ENCODE data around the gene BACH1. TPM values are rescaled to one million over a fixed set of nuclear protein-coding genes. Genes with fewer than 3 reads are reported as not detected.
"Not testable (repeated sequence)": the region's sequence is repeated elsewhere in the genome, so short reads cannot be mapped to it uniquely, and the experiment has no call there.

The BACH1 gene
- total RNA-seq, 1 donor from 2014 or later, result 126 TPM

- Histone ChIP-seq H3K27ac (ENCODE audit: low read depth, low read length) (no peak overlapping the region), H3K27me3 (ENCODE audit: control insufficient read depth in 3 of 3, insufficient read depth in 3 of 3, low read length in 3 of 3) (no peaks in the 10 kb centered on the region), H3K9me3 (ENCODE audit: control insufficient read depth in 3 of 3, low read length in 3 of 3) (no peaks in the 10 kb centered on the region), H3K4me1 (ENCODE audit: control insufficient read depth in 3 of 3, insufficient read depth in 3 of 3, low read length in 3 of 3) (peaks cover 0 to 4% (median 0%) of the 10 kb centered on the region in 3 donors), H3K9ac (ENCODE audit: low read depth in 1 of 3, low read length in 3 of 3) (no peak overlapping the region), H3K36me3 (ENCODE audit: control insufficient read depth in 3 of 3, insufficient read depth in 3 of 3, low read length in 3 of 3) (no peaks in the 10 kb centered on the region), H3K4me3 (ENCODE audit: low read length in 3 of 3) (no peak overlapping the region)
Measured at GRCh38 chr21:29261555-29262540, 36.9 kb upstream of the BACH1 start.

GRCh38 chr21:29264721-29265120 lies 34.0 kb upstream of the BACH1 start:
- no peak overlapping the region for H3K27ac ChIP-seq (ENCODE audit: low read depth, low read length)
- H3K9ac ChIP-seq (ENCODE audit: low read depth in 1 of 3, low read length in 3 of 3), result no peak overlapping the region
- no peak overlapping the region for H3K4me3 ChIP-seq (ENCODE audit: low read length in 3 of 3)
- H3K9me3 ChIP-seq (ENCODE audit: control insufficient read depth in 3 of 3, low read length in 3 of 3), result no peaks in the 10 kb centered on the region
- H3K4me1 ChIP-seq (ENCODE audit: control insufficient read depth in 3 of 3, insufficient read depth in 3 of 3, low read length in 3 of 3), result no peaks in the 10 kb centered on the region
- no peaks in the 10 kb centered on the region for H3K27me3 ChIP-seq (ENCODE audit: control insufficient read depth in 3 of 3, insufficient read depth in 3 of 3, low read length in 3 of 3)
- no peaks in the 10 kb centered on the region for H3K36me3 ChIP-seq (ENCODE audit: control insufficient read depth in 3 of 3, insufficient read depth in 3 of 3, low read length in 3 of 3)

- Histone ChIP-seq H3K9me3 (ENCODE audit: control insufficient read depth in 3 of 3, low read length in 3 of 3) (no peaks in the 10 kb centered on the region), H3K4me3 (ENCODE audit: low read length in 3 of 3) (no peak overlapping the region), H3K4me1 (ENCODE audit: control insufficient read depth in 3 of 3, insufficient read depth in 3 of 3, low read length in 3 of 3) (no peaks in the 10 kb centered on the region), H3K9ac (ENCODE audit: low read depth in 1 of 3, low read length in 3 of 3) (no peak overlapping the region), H3K27me3 (ENCODE audit: control insufficient read depth in 3 of 3, insufficient read depth in 3 of 3, low read length in 3 of 3) (no peaks in the 10 kb centered on the region), H3K36me3 (ENCODE audit: control insufficient read depth in 3 of 3, insufficient read depth in 3 of 3, low read length in 3 of 3) (no peaks in the 10 kb centered on the region), H3K27ac (ENCODE audit: low read depth, low read length) (no peak overlapping the region)
Measured at GRCh38 chr21:29265690-29266479, 32.8 kb upstream of the BACH1 start.

- H3K27me3 ChIP-seq (ENCODE audit: control insufficient read depth in 3 of 3, insufficient read depth in 3 of 3, low read length in 3 of 3), result no peaks in the 10 kb centered on the region
- no peak overlapping the region for H3K4me3 ChIP-seq (ENCODE audit: low read length in 3 of 3)
- H3K9ac ChIP-seq (ENCODE audit: low read depth in 1 of 3, low read length in 3 of 3), result no peak overlapping the region
- no peaks in the 10 kb centered on the region for H3K4me1 ChIP-seq (ENCODE audit: control insufficient read depth in 3 of 3, insufficient read depth in 3 of 3, low read length in 3 of 3)
- H3K9me3 ChIP-seq (ENCODE audit: control insufficient read depth in 3 of 3, low read length in 3 of 3), result no peaks in the 10 kb centered on the region
- no peak overlapping the region for H3K27ac ChIP-seq (ENCODE audit: low read depth, low read length)
- H3K36me3 ChIP-seq (ENCODE audit: control insufficient read depth in 3 of 3, insufficient read depth in 3 of 3, low read length in 3 of 3), result no peaks in the 10 kb centered on the region
Measured at GRCh38 chr21:29267666-29268065, 31.1 kb upstream of the BACH1 start.

GRCh38 chr21:29271927-29272333 lies 26.8 kb upstream of the BACH1 start:
- Histone ChIP-seq H3K27ac (ENCODE audit: low read depth, low read length) (no peak overlapping the region), H3K9me3 (ENCODE audit: control insufficient read depth in 3 of 3, low read length in 3 of 3) (no peaks in the 10 kb centered on the region), H3K4me3 (ENCODE audit: low read length in 3 of 3) (no peak overlapping the region), H3K9ac (ENCODE audit: low read depth in 1 of 3, low read length in 3 of 3) (no peak overlapping the region), H3K4me1 (ENCODE audit: control insufficient read depth in 3 of 3, insufficient read depth in 3 of 3, low read length in 3 of 3) (no peaks in the 10 kb centered on the region), H3K27me3 (ENCODE audit: control insufficient read depth in 3 of 3, insufficient read depth in 3 of 3, low read length in 3 of 3) (no peaks in the 10 kb centered on the region), H3K36me3 (ENCODE audit: control insufficient read depth in 3 of 3, insufficient read depth in 3 of 3, low read length in 3 of 3) (no peaks in the 10 kb centered on the region)

- Histone ChIP-seq H3K36me3 (ENCODE audit: control insufficient read depth in 3 of 3, insufficient read depth in 3 of 3, low read length in 3 of 3) (no peaks in the 10 kb centered on the region), H3K4me3 (ENCODE audit: low read length in 3 of 3) (no peak overlapping the region), H3K27ac (ENCODE audit: low read depth, low read length) (no peak overlapping the region), H3K27me3 (ENCODE audit: control insufficient read depth in 3 of 3, insufficient read depth in 3 of 3, low read length in 3 of 3) (no peaks in the 10 kb centered on the region), H3K9me3 (ENCODE audit: control insufficient read depth in 3 of 3, low read length in 3 of 3) (no peaks in the 10 kb centered on the region), H3K9ac (ENCODE audit: low read depth in 1 of 3, low read length in 3 of 3) (no peak overlapping the region), H3K4me1 (ENCODE audit: control insufficient read depth in 3 of 3, insufficient read depth in 3 of 3, low read length in 3 of 3) (no peaks in the 10 kb centered on the region)
Measured at GRCh38 chr21:29277442-29277841, 21.3 kb upstream of the BACH1 start.

- H3K27me3 ChIP-seq (ENCODE audit: control insufficient read depth in 3 of 3, insufficient read depth in 3 of 3, low read length in 3 of 3), result no peaks in the 10 kb centered on the region
- H3K27ac ChIP-seq (ENCODE audit: low read depth, low read length), result no peak overlapping the region
- H3K4me3 ChIP-seq (ENCODE audit: low read length in 3 of 3), result no peak overlapping the region
- H3K9ac ChIP-seq (ENCODE audit: low read depth in 1 of 3, low read length in 3 of 3), result no peak overlapping the region
- no peaks in the 10 kb centered on the region for H3K9me3 ChIP-seq (ENCODE audit: control insufficient read depth in 3 of 3, low read length in 3 of 3)
- H3K4me1 ChIP-seq (ENCODE audit: control insufficient read depth in 3 of 3, insufficient read depth in 3 of 3, low read length in 3 of 3), result no peaks in the 10 kb centered on the region
- no peaks in the 10 kb centered on the region for H3K36me3 ChIP-seq (ENCODE audit: control insufficient read depth in 3 of 3, insufficient read depth in 3 of 3, low read length in 3 of 3)
Measured at GRCh38 chr21:29279558-29279957, 19.2 kb upstream of the BACH1 start.

GRCh38 chr21:29281801-29282200 lies 16.9 kb upstream of the BACH1 start:
- H3K27ac ChIP-seq (ENCODE audit: low read depth, low read length); H3K27me3 ChIP-seq (ENCODE audit: control insufficient read depth in 3 of 3, insufficient read depth in 3 of 3, low read length in 3 of 3); H3K36me3 ChIP-seq (ENCODE audit: control insufficient read depth in 3 of 3, insufficient read depth in 3 of 3, low read length in 3 of 3); H3K9ac ChIP-seq (ENCODE audit: low read depth in 1 of 3, low read length in 3 of 3); H3K4me1 ChIP-seq (ENCODE audit: control insufficient read depth in 3 of 3, insufficient read depth in 3 of 3, low read length in 3 of 3); H3K4me3 ChIP-seq (ENCODE audit: low read length in 3 of 3); H3K9me3 ChIP-seq (ENCODE audit: control insufficient read depth in 3 of 3, low read length in 3 of 3): not testable (repeated sequence)

DNA sequence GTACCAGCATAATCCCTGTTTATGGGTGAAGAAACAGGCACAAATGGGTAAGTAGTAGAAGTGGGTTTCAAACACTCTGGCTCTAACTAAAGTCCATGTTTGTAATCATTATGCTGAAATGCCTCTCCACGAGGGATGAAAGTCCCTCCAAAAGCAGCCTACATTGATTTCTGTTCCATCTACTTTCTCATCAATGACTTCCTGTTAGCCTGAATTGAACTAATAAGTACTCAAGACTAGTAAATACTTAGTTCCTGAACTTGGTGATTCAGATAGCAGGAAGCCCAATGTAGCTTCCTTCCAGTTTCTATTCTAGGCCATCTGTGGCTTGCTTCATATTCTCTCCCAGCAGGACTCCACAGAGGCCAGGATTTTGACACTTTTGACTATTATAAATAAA lies 11.3 kb upstream of the BACH1 start:
- H3K27me3 ChIP-seq (ENCODE audit: control insufficient read depth in 3 of 3, insufficient read depth in 3 of 3, low read length in 3 of 3), result no peaks in the 10 kb centered on the region
- H3K9me3 ChIP-seq (ENCODE audit: control insufficient read depth in 3 of 3, low read length in 3 of 3), result no peaks in the 10 kb centered on the region
- H3K36me3 ChIP-seq (ENCODE audit: control insufficient read depth in 3 of 3, insufficient read depth in 3 of 3, low read length in 3 of 3), result no peaks in the 10 kb centered on the region
- no peak overlapping the region for H3K27ac ChIP-seq (ENCODE audit: low read depth, low read length)
- no peaks in the 10 kb centered on the region for H3K4me1 ChIP-seq (ENCODE audit: control insufficient read depth in 3 of 3, insufficient read depth in 3 of 3, low read length in 3 of 3)
- H3K4me3 ChIP-seq (ENCODE audit: low read length in 3 of 3), result no peak overlapping the region
- no peak overlapping the region for H3K9ac ChIP-seq (ENCODE audit: low read depth in 1 of 3, low read length in 3 of 3)

DNA sequence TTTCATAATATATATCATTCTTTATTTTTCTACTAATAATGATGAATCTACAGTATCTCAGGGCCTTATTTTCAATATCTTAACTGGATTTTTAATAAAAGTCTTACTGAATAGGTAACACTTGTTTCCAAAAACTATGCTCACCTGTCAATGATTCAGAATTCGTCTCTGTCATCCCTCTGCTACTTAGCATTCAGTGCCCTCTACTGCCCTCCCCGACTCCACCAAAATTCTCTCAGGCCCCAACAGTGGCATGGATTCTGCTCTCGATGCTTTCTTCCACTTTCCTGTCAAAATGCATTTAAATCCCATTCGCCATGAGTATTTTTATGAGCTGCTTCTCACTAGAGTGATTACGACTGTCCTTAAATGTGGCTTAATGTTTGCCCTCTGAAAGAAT lies 10.5 kb upstream of the BACH1 start:
- H3K9ac ChIP-seq (ENCODE audit: low read depth in 1 of 3, low read length in 3 of 3), result no peak overlapping the region

More for the DNA sequence above, 10.5 kb upstream of the BACH1 start:
- Histone ChIP-seq H3K36me3 (ENCODE audit: control insufficient read depth in 3 of 3, insufficient read depth in 3 of 3, low read length in 3 of 3) (no peaks in the 10 kb centered on the region), H3K27ac (ENCODE audit: low read depth, low read length) (no peak overlapping the region), H3K4me1 (ENCODE audit: control insufficient read depth in 3 of 3, insufficient read depth in 3 of 3, low read length in 3 of 3) (no peaks in the 10 kb centered on the region), H3K9me3 (ENCODE audit: control insufficient read depth in 3 of 3, low read length in 3 of 3) (no peaks in the 10 kb centered on the region), H3K4me3 (ENCODE audit: low read length in 3 of 3) (no peak overlapping the region), H3K27me3 (ENCODE audit: control insufficient read depth in 3 of 3, insufficient read depth in 3 of 3, low read length in 3 of 3) (no peaks in the 10 kb centered on the region)
